ENCODE results near the gene ERCC1. TPM values are rescaled to one million over a fixed set of nuclear protein-coding genes. Genes with fewer than 3 reads are reported as not detected.

ERCC1 gene
- 64.8 TPM for total RNA-seq

DNA sequence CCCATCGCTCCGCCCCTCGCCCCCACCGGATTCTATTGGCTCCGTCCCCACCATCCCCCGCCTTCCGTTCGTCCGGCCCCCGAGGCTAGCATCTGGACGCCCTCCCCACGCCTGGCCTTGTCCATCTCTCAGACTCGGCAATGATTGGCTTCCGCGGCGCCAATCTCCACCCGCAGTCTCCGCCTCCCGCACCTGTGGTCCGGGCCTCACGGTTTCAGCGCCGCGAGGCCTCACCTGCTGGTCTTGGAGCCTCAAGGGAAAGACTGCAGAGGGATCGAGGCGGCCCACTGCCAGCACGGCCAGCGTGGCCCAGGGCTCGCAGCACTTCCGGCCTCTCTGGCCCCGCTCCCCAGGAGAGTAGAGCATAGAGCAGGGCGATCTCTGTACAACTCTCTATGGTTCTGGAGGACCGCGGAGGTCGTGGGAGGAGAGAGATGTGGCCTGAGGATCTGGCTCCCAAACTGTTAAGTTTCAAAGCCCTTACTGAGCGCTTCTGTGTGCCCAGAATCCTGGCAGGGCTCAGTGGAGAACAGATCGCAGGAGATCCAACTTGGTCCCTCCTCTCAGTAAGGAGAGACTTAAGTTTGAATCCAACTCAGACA, at the start of gene ERCC1:
ERCC1 (minus strand) TSS at position 329 of the 602 bp plus-strand sequence. CDS start 543 bp downstream, outside the sequence.

DNA sequence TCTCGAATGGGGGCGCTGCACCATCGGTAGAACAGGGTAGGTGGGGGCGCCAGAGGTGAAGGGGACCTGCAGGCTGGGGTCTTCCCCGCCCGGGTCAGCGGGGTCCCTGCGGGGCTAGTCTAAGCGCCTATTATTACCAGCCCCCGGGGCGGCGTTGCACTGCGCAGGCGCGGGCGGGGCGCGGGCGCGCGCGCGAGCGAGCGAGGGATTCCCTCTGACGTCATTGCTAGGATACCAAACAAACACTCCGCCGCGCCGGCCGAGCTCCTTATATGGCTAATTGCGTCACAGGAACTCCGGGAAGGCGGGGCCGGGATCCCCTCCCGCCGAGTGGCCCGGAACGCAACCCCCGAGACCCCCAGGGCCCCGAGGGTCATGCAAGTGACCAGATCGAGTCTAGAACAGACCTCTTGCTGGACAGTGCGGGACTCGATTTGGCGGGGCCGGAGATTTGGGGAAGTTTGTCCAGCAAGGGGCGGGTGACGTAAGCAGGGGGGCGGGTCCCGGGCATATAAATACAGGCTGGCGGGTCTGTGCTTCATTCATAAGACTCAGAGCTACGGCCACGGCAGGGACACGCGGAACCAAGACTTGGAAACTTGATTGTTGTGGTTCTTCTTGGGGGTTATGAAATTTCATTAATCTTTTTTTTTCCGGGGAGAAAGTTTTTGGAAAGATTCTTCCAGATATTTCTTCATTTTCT, 43.9 kb upstream of the ERCC1 start, which contains the start of gene FOSB:
FOSB (plus strand) TSS at position 541 of the 703 bp plus-strand sequence. CDS start 591 bp downstream, outside the sequence.

DNA sequence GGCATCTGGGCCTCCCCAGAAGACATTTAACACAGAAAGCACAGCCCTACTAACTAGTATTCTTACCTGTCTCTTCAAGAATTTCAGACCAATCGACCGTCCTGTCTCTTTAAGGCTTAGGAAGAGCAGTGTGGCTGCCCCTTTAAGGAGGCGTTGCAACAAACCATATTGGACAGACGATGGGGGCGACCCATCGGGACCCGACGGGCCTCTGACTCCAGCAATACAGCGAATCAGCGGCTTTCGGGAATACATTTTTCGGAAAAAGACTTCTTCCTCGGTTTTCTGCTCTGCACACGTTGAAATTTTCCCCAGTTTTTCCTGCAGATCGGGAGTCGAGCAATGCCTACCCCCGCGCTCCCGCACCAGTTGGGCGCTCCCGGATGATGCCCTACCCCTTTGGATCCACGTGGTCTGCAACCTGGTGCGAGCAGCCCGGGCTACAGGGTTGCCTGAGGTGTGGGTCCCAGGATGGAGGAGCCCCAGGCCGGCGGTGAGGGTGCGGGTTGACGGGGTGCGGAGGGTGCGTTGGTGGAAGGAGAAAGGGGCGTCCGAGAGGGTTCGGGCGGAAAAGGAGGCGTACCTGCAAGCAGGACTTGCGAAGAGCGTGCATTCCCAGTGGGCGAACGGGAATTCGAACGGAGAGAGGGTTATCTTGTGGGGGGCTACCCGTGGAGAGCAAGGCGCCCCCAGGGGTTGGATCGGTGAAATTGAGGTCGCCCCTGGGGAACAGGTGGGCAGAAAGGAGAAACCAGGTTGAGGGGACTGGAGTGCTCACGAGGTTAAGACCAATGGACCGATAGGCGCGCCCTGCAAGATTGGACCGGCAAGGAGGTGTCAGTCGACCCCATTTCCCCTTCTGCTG, 17.3 kb downstream of the ERCC1 start, which contains the start of gene POLR1G:
POLR1G (plus strand) TSS at position 419 of the 865 bp plus-strand sequence; CDS start at position 472, 53 bp downstream.

DNA sequence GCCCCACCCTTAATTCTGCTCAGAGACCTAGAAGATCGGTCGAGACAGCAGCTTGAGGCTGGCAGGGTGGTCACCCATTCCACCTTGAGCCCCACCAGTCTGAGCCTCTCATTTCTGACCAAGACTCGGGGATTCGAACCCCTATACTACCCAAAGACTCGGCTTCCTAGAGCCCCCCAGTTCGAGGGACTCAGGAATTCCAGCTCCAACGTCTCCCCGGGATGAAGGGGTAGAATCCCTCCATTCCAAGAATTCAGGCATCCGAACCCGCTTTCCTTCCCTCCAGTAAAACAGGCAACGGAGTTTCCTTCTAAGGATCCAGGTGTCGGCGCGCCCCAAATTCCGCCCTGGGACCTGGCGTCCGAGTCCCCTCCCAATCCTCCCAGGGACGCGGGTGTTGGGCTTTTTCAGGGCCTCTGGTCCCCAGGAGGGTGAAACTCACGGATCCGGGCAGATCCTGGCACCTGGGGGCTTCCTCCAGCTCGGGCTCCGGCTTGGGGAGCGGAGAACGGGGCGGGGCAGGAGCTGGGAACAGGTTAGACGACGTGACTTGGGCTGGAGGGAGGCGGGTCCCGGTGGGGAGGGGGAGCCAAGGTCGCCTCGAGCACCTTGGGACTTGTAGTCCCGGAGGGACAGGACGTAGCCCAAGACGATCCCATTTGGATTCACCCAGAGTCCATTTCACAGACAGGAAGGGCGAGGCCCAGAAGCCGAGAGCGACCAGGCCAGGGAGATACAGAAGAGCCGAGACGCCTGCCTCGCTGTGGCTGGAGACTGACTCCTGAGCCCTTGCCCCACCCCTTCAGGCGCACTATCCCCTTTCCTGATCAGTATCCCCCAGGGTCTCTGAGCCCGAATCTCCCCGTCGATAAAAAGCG, 18.9 kb downstream of the ERCC1 start, which contains the start of gene PPP1R13L:
PPP1R13L (minus strand) TSS at position 513 of the 878 bp plus-strand sequence. CDS start 6,751 bp downstream, outside the sequence.

DNA sequence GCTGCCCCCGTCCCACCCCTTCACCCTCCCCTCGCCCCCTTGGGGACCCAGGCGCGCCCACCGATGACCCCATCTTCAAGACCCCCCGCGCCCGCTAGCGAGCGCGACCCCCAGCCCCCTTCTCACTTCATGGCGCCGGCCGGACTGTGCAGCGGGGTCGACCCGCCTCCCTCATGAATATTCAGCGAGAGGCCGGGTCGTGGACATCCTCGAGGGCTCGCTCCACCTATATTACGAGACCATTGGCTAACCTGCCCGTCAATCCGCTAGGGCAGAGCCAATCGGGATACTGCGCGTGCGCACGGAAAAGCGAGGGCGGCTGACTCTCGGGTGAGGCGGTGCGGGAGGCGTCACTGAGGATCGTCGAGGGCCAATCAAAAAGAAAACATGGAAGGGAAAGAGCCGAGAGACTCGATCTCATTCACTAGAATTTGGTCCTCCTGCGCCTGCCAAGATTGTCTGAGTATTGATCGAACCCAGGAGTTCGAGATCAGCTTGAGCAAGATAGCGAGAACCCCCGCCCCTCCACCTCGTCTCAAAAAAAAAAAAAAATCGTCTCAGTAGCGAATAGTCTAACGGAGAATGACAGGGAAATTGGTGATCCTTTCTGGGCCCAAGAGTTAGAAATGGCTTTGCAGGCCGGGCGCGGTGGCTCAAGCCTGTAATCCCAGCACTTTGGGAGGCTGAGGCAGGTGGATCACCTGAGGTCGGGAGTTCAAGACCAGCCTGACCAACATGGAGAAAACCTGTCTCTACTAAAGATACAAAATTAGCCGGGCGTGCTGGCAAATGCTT, 53.1 kb downstream of the ERCC1 start, which contains the start of gene ERCC2:
ERCC2 (minus strand) TSS at position 164 of the 795 bp plus-strand sequence; CDS start at position 131, 33 bp downstream.

Small RNAs within 50 kb of the gene (small RNA-seq; reads per million reads assigned to genes)
- gene MIR6088 (ENCODE audit: low replicate concordance), result not detected

Other genes with a start within 250 kb of the ERCC1 start
- gene TRAPPC6A, start 245.7 kb downstream of the ERCC1 start, total RNA-seq, result 4.7 TPM
- 3.8 TPM for gene BLOC1S3, start 245.1 kb downstream of the ERCC1 start, total RNA-seq
- gene EXOC3L2, start 178.5 kb downstream of the ERCC1 start, total RNA-seq, result not detected
- gene MARK4, start 172.6 kb downstream of the ERCC1 start, total RNA-seq, result 28.2 TPM
- not detected for gene CKM, start 101.0 kb downstream of the ERCC1 start, total RNA-seq
- not detected for gene KLC3, start 83.2 kb downstream of the ERCC1 start, total RNA-seq
- 24.1 TPM for gene ERCC2, start 53.3 kb downstream of the ERCC1 start, total RNA-seq
- 0.31 TPM for gene PPP1R13L, start 18.8 kb downstream of the ERCC1 start, total RNA-seq
- gene POLR1G, start 17.3 kb downstream of the ERCC1 start, total RNA-seq, result 3.8 TPM
- gene FOSB, start 44.1 kb upstream of the ERCC1 start, total RNA-seq, result 1.3 TPM
- 68.5 TPM for gene RTN2, start 73.1 kb upstream of the ERCC1 start, total RNA-seq
- 0.94 TPM for gene PPM1N, start 74.5 kb upstream of the ERCC1 start, total RNA-seq
- 7.8 TPM for gene VASP, start 83.6 kb upstream of the ERCC1 start, total RNA-seq
- 2.2 TPM for gene OPA3, start 160.9 kb upstream of the ERCC1 start, total RNA-seq
- gene GPR4, start 178.3 kb upstream of the ERCC1 start, total RNA-seq, result 0.31 TPM
- gene EML2, start 215.5 kb upstream of the ERCC1 start, total RNA-seq, result 55.1 TPM
- 0.31 TPM for gene GIPR, start 244.3 kb upstream of the ERCC1 start, total RNA-seq